ENCODE results near the gene BID. TPM values are rescaled to one million over a fixed set of nuclear protein-coding genes. Genes with fewer than 3 reads are reported as not detected.
A peak's percentile ranks its signal among the peaks of the same experiment; 100 is the strongest.
"Not testable (repeated sequence)": the region's sequence is repeated elsewhere in the genome, so short reads cannot be mapped to it uniquely, and the experiment has no call there.

The BID gene
- total RNA-seq, 2 experiments from 2014 or later: 16.3 to 19.9 TPM

GRCh38 chr22:17769013-17769715 is 5.1 kb downstream of the BID start:
- Mint-ChIP-seq H3K36me3 (ENCODE audit: low read depth) (peaks cover 2% of the 10 kb centered on the region), H3K27ac (no peak overlapping the region), H3K9me3 (no peaks in the 10 kb centered on the region), H3K4me3 (no peak overlapping the region), H3K27me3 (peaks cover 1% of the 10 kb centered on the region), H3K4me1 (ENCODE audit: low read depth) (peaks cover 54% of the 10 kb centered on the region)
- ChIA-PET CTCF (interaction anchor here (1.0 to 1.1 kb wide), 2 partner anchors 16 to 228 kb away, joined by 3 to 6 read pairs; no protein-coding TSS in a partner anchor), POLR2A (interaction anchor here (3.7 kb wide), 1 partner anchor 8 kb away, joined by 25 read pairs; no protein-coding TSS in a partner anchor)
- no peak for TF ChIP-seq CTCF (IDR thresholded peaks at IDR 0.05)
- DNase-seq (no peak), ATAC-seq (no peak)
- intact Hi-C loops (cut with micrococcal nuclease): no loop called here

- peaks cover 48% of the 10 kb centered on the region for H3K4me1 Mint-ChIP-seq (ENCODE audit: low read depth)
- intact Hi-C loops (cut with micrococcal nuclease): no loop called here
- peak overlapping the region; percentile 76 for H3K27ac Mint-ChIP-seq
- peaks cover 2% of the 10 kb centered on the region for H3K36me3 Mint-ChIP-seq (ENCODE audit: low read depth)
- DNase-seq (peak; percentile 86), ATAC-seq (peak; percentile 86)
- TF ChIP-seq CTCF (IDR thresholded peaks at IDR 0.05): no peak
- H3K9me3 Mint-ChIP-seq: no peaks in the 10 kb centered on the region
- ChIA-PET CTCF (interaction anchor here (0.7 to 3.9 kb wide), 12 partner anchors 12 to 693 kb away, joined by 3 to 29 read pairs (median 4); no protein-coding TSS in a partner anchor), POLR2A (interaction anchor here (0.8 to 3.7 kb wide), 5 partner anchors 10 to 24 kb away, joined by 3 to 25 read pairs (median 5); no protein-coding TSS in a partner anchor)
- H3K4me3 Mint-ChIP-seq: peak overlapping the region; percentile 49
- peaks cover 1% of the 10 kb centered on the region for H3K27me3 Mint-ChIP-seq
Measured at GRCh38 chr22:17767233-17768065, 6.8 kb downstream of the BID start.

GRCh38 chr22:17764852-17765251 is 9.4 kb downstream of the BID start:
- H3K4me3 Mint-ChIP-seq; H3K9me3 Mint-ChIP-seq; H3K36me3 Mint-ChIP-seq (ENCODE audit: low read depth); H3K27me3 Mint-ChIP-seq; ATAC-seq; intact Hi-C loops (cut with micrococcal nuclease); DNase-seq; H3K27ac Mint-ChIP-seq: not testable (repeated sequence)
- POLR2A ChIA-PET: interaction anchor here (1.3 to 1.6 kb wide), 2 partner anchors 14 to 19 kb away, joined by 3 read pairs; no protein-coding TSS in a partner anchor
- CTCF ChIA-PET: interaction anchor here (1.5 to 3.9 kb wide), 5 partner anchors 8 to 311 kb away, joined by 3 to 29 read pairs (median 6); no protein-coding TSS in a partner anchor
- H3K4me1 Mint-ChIP-seq (ENCODE audit: low read depth): peaks cover 38% of the 10 kb centered on the region

GRCh38 chr22:17764036-17764435 is 10.2 kb downstream of the BID start:
- ChIA-PET POLR2A (interaction anchor here (1.8 kb wide), 1 partner anchor 8 kb away, joined by 4 read pairs; no protein-coding TSS in a partner anchor), CTCF (no interaction called here)
- Mint-ChIP-seq H3K4me3 (no peak overlapping the region), H3K27me3 (no peaks in the 10 kb centered on the region), H3K9me3 (no peaks in the 10 kb centered on the region), H3K4me1 (ENCODE audit: low read depth) (peaks cover 35% of the 10 kb centered on the region), H3K36me3 (ENCODE audit: low read depth) (peaks cover 2% of the 10 kb centered on the region), H3K27ac (no peak overlapping the region)
- ATAC-seq (no peak), DNase-seq (no peak)
- no peak for TF ChIP-seq CTCF (IDR thresholded peaks at IDR 0.05)
- intact Hi-C loops (cut with micrococcal nuclease): no loop called here

GRCh38 chr22:17763442-17763841 is 10.8 kb downstream of the BID start:
- H3K4me3 Mint-ChIP-seq; H3K36me3 Mint-ChIP-seq (ENCODE audit: low read depth); H3K27me3 Mint-ChIP-seq; DNase-seq; intact Hi-C loops (cut with micrococcal nuclease); H3K9me3 Mint-ChIP-seq; ATAC-seq; H3K27ac Mint-ChIP-seq: not testable (repeated sequence)
- H3K4me1 Mint-ChIP-seq (ENCODE audit: low read depth): peaks cover 35% of the 10 kb centered on the region
- POLR2A ChIA-PET: interaction anchor here (1.8 kb wide), 1 partner anchor 9 kb away, joined by 4 read pairs; no protein-coding TSS in a partner anchor
- CTCF ChIA-PET: interaction anchor here (1.1 kb wide), 1 partner anchor 24 kb away, joined by 3 read pairs; no protein-coding TSS in a partner anchor
